HEK293 (cell line): ENCODE data around the gene ADRM1.
A peak's percentile ranks its signal among the peaks of the same experiment; 100 is the strongest.

ENCODE experiments used
- CTCF ChIA-PET: fragments of 350-600 bp; formaldehyde crosslinking; extraction: SDS; loops from one replicate; lab custom pipeline; 2021; ENCODE audit warnings: antibody characterized with exemption; lab: Yijun Ruan, JAX
- POLR2A ChIA-PET: fragments of 300-600 bp; formaldehyde crosslinking; extraction: SDS; loops from one replicate; lab custom pipeline; 2020; ENCODE audit warnings: antibody characterized with exemption, inconsistent platforms; lab: Yijun Ruan, JAX
- H3K27ac ChIP-seq: fragments of 200-500 bp; sonication (Bioruptor generic); 2 replicates; pipeline ENCODE4 v1.5.1; 2014; ENCODE audit warnings: low read depth, low read length, control low read depth, inconsistent platforms; ENCODE audit errors: extremely low read depth
- H3K36me3 ChIP-seq, 2 experiments: fragments of 200-500 bp in 1 of 2; sonication (Bioruptor generic) in 1 of 2; 1 replicate in 1 of 2; 2 replicates in 1 of 2; pipeline ENCODE4 v1.5.1; 2014 to 2017; ENCODE audit warnings: inconsistent platforms in 2 of 2, low read length in 2 of 2; ENCODE audit not compliant: control insufficient read depth in 2 of 2, insufficient read depth in 1 of 2
- H3K4me1 ChIP-seq: fragments of 200-500 bp; sonication (Bioruptor generic); 2 replicates; pipeline ENCODE4 v1.5.1; 2014; ENCODE audit warnings: mild to moderate bottlenecking, low read length, inconsistent platforms; ENCODE audit not compliant: control insufficient read depth, insufficient read depth
- H3K4me3 ChIP-seq: 2 replicates; pipeline ENCODE4 v1.5.1; 2011; ENCODE audit warnings: low read depth, mild to moderate bottlenecking, control low read depth, low read length, moderate library complexity
- H3K9me3 ChIP-seq: fragments of 200-500 bp; sonication (Bioruptor generic); 2 replicates; pipeline ENCODE4 v1.5.1; 2014; ENCODE audit warnings: low read depth, low read length, inconsistent platforms; ENCODE audit not compliant: control insufficient read depth, insufficient read depth
- PATZ1 ChIP-seq: fragments of 450-650 bp; formaldehyde crosslinking; IDR thresholded peaks from 2 replicates; pipeline ENCODE4 v1.5.1; 2016; ENCODE audit warnings: missing biosample characterization, missing genetic modification characterization
- PRDM10 ChIP-seq: fragments of 450-650 bp; formaldehyde crosslinking; IDR thresholded peaks from 2 replicates; pipeline ENCODE4 v1.5.1; 2016; ENCODE audit warnings: missing biosample characterization, missing genetic modification characterization
- TRIM28 ChIP-seq: IDR thresholded peaks from 2 replicates; pipeline ENCODE4 v1.6.1; 2011; ENCODE audit warnings: low read length, control low read depth, borderline replicate concordance
- ZBTB17 ChIP-seq: fragments of 450-650 bp; formaldehyde crosslinking; IDR thresholded peaks from 2 replicates; pipeline ENCODE4 v1.5.1; 2016; ENCODE audit warnings: missing biosample characterization, missing genetic modification characterization
- ZNF146 ChIP-seq: fragments of 450-650 bp; formaldehyde crosslinking; IDR thresholded peaks from 2 replicates; pipeline ENCODE4 v1.5.1; 2016; ENCODE audit warnings: missing biosample characterization, missing genetic modification characterization
- ZNF221 ChIP-seq: fragments of 450-650 bp; formaldehyde crosslinking; IDR thresholded peaks from 2 replicates; pipeline ENCODE4 v1.5.1; 2017; ENCODE audit warnings: missing biosample characterization, missing genetic modification characterization, borderline replicate concordance
- ZNF239 ChIP-seq: fragments of 450-650 bp; formaldehyde crosslinking; IDR thresholded peaks from 2 replicates; pipeline ENCODE4 v1.5.1; 2016; ENCODE audit warnings: missing biosample characterization, missing genetic modification characterization
- ZNF280C ChIP-seq: fragments of 450-650 bp; formaldehyde crosslinking; IDR thresholded peaks from 2 replicates; pipeline ENCODE4 v1.5.1; 2016; ENCODE audit warnings: missing biosample characterization, missing genetic modification characterization
- ZNF302 ChIP-seq: fragments of 450-650 bp; formaldehyde crosslinking; IDR thresholded peaks from 2 replicates; pipeline ENCODE4 v1.5.1; 2016; ENCODE audit warnings: missing biosample characterization, missing genetic modification characterization, low read depth
- ZNF324 ChIP-seq: fragments of 450-650 bp; formaldehyde crosslinking; IDR thresholded peaks from 2 replicates; pipeline ENCODE4 v1.5.1; 2016; ENCODE audit warnings: missing biosample characterization, missing genetic modification characterization
- ZNF473 ChIP-seq: fragments of 450-650 bp; formaldehyde crosslinking; IDR thresholded peaks from 2 replicates; pipeline ENCODE4 v1.5.1; 2017; ENCODE audit warnings: missing biosample characterization, missing genetic modification characterization
- ZNF514 ChIP-seq: fragments of 450-650 bp; formaldehyde crosslinking; IDR thresholded peaks from 2 replicates; pipeline ENCODE4 v1.5.1; 2016; ENCODE audit warnings: missing biosample characterization, missing genetic modification characterization
- ZNF555 ChIP-seq: fragments of 450-650 bp; formaldehyde crosslinking; conservative IDR thresholded peaks from 2 replicates; pipeline ENCODE4 v1.5.1; 2017; ENCODE audit warnings: missing biosample characterization, mild to moderate bottlenecking, missing genetic modification characterization, inconsistent platforms
- ZNF600 ChIP-seq: fragments of 450-650 bp; formaldehyde crosslinking; IDR thresholded peaks from 2 replicates; pipeline ENCODE4 v1.5.1; 2016; ENCODE audit warnings: missing biosample characterization, missing genetic modification characterization
- ZNF692 ChIP-seq: fragments of 450-650 bp; formaldehyde crosslinking; IDR thresholded peaks from 2 replicates; pipeline ENCODE4 v1.5.1; 2016; ENCODE audit warnings: missing biosample characterization, missing genetic modification characterization
- ZNF747 ChIP-seq: fragments of 450-650 bp; formaldehyde crosslinking; IDR thresholded peaks from 2 replicates; pipeline ENCODE4 v1.5.1; 2016; ENCODE audit warnings: missing biosample characterization, missing genetic modification characterization
- ZNF768 ChIP-seq: fragments of 450-650 bp; formaldehyde crosslinking; IDR thresholded peaks from 2 replicates; pipeline ENCODE4 v1.5.1; 2018; ENCODE audit warnings: missing biosample characterization, mild to moderate bottlenecking, missing genetic modification characterization
- ZNF791 ChIP-seq: fragments of 450-650 bp; formaldehyde crosslinking; IDR thresholded peaks from 2 replicates; pipeline ENCODE4 v1.5.1; 2016; ENCODE audit warnings: missing biosample characterization, missing genetic modification characterization
- ZSCAN30 ChIP-seq: fragments of 450-650 bp; IDR thresholded peaks from 2 replicates; pipeline ENCODE4 v1.5.1; 2018; ENCODE audit warnings: missing biosample characterization, mild to moderate bottlenecking, missing genetic modification characterization, moderate library complexity

ADRM1 gene

GRCh38 chr20:62255976-62256375 is 46.8 kb upstream of the ADRM1 start:
- Histone ChIP-seq H3K4me3 (no peak overlapping the region), H3K27ac (no peak overlapping the region), H3K36me3 (peaks cover 0 to 54% of the 10 kb centered on the region in 2 experiments; a peak in 2 of 3 replicates), H3K4me1 (no peaks in the 10 kb centered on the region), H3K9me3 (no peaks in the 10 kb centered on the region)
- ChIA-PET POLR2A (no interaction called here), CTCF (interaction anchor here (0.7 kb wide), 1 partner anchor 273 kb away, joined by 3 read pairs; no protein-coding TSS in a partner anchor)
- TF ChIP-seq ZNF324 (tag by site-specific recombination): no peak
- TF ChIP-seq ZNF791: no peak
- no peak for TF ChIP-seq ZBTB17
- TF ChIP-seq PATZ1 (tag by site-specific recombination): no peak
- TF ChIP-seq ZNF280C: no peak
- TF ChIP-seq ZNF302 (tag by site-specific recombination): no peak
- no peak for TF ChIP-seq ZNF747 (tag by site-specific recombination)
- TF ChIP-seq ZNF221 (tag by site-specific recombination): no peak
- TF ChIP-seq ZNF239 (tag by site-specific recombination): no peak
- no peak for TF ChIP-seq ZNF473 (tag by site-specific recombination)
- TF ChIP-seq ZNF555: no peak

- Histone ChIP-seq H3K9me3 (no peaks in the 10 kb centered on the region), H3K4me1 (no peaks in the 10 kb centered on the region), H3K27ac (no peak overlapping the region), H3K4me3 (no peak overlapping the region), H3K36me3 (peaks cover 4 to 75% of the 10 kb centered on the region in 2 experiments; a peak in 2 of 3 replicates)
- CTCF ChIA-PET: interaction anchor here (1.0 kb wide), 1 partner anchor 151 kb away, joined by 3 read pairs; no protein-coding TSS in a partner anchor
- TF ChIP-seq ZNF692 (tag by site-specific recombination): peak; percentile 67
- no peak for TF ChIP-seq ZSCAN30 (tag by site-specific recombination)
- TF ChIP-seq ZNF600 (tag by site-specific recombination): peak; percentile 82
- POLR2A ChIA-PET: no interaction called here
Measured at GRCh38 chr20:62258499-62259293, 44.1 kb upstream of the ADRM1 start.

GRCh38 chr20:62259294-62259565 is 43.6 kb upstream of the ADRM1 start:
- Histone ChIP-seq H3K4me3 (no peak overlapping the region), H3K4me1 (no peaks in the 10 kb centered on the region), H3K27ac (no peak overlapping the region), H3K9me3 (no peaks in the 10 kb centered on the region), H3K36me3 (peaks cover 4 to 80% of the 10 kb centered on the region in 2 experiments; a peak in 2 of 3 replicates)
- CTCF ChIA-PET: interaction anchor here (1.0 kb wide), 1 partner anchor 150 kb away, joined by 3 read pairs; no protein-coding TSS in a partner anchor
- TF ChIP-seq TRIM28 (no peak), ZNF768 (tag by site-specific recombination) (no peak), PRDM10 (no peak), ZNF146 (no peak), ZNF514 (tag by site-specific recombination) (no peak)
- POLR2A ChIA-PET: no interaction called here
